T-helper 1 cell treated with Interleukin-12 subunit alpha and Interleukin-12 subunit beta and Interleukin-4 antibody, amounts not matched to agents 30 ng/mL and 1 ng/mL, for 36 hours (primary cell): ENCODE data around the gene CRYBG2. TPM values are rescaled to one million over a fixed set of nuclear protein-coding genes. Genes with fewer than 3 reads are reported as not detected.
"Not testable (repeated sequence)": the region's sequence is repeated elsewhere in the genome, so short reads cannot be mapped to it uniquely, and the experiment has no call there.

Source experiments
- intact Hi-C: fragments of 100-400 bp; cut with micrococcal nuclease; formaldehyde crosslinking; loops from one replicate; pipeline ENCODE4 v1.15.1; 2024
- total RNA-seq: library from RNA; stranded (reverse); gene quantifications from 2 replicates; pipeline ENCODE4 v1.2.3, GENCODE V29; 2022

Gene CRYBG2, protein sequence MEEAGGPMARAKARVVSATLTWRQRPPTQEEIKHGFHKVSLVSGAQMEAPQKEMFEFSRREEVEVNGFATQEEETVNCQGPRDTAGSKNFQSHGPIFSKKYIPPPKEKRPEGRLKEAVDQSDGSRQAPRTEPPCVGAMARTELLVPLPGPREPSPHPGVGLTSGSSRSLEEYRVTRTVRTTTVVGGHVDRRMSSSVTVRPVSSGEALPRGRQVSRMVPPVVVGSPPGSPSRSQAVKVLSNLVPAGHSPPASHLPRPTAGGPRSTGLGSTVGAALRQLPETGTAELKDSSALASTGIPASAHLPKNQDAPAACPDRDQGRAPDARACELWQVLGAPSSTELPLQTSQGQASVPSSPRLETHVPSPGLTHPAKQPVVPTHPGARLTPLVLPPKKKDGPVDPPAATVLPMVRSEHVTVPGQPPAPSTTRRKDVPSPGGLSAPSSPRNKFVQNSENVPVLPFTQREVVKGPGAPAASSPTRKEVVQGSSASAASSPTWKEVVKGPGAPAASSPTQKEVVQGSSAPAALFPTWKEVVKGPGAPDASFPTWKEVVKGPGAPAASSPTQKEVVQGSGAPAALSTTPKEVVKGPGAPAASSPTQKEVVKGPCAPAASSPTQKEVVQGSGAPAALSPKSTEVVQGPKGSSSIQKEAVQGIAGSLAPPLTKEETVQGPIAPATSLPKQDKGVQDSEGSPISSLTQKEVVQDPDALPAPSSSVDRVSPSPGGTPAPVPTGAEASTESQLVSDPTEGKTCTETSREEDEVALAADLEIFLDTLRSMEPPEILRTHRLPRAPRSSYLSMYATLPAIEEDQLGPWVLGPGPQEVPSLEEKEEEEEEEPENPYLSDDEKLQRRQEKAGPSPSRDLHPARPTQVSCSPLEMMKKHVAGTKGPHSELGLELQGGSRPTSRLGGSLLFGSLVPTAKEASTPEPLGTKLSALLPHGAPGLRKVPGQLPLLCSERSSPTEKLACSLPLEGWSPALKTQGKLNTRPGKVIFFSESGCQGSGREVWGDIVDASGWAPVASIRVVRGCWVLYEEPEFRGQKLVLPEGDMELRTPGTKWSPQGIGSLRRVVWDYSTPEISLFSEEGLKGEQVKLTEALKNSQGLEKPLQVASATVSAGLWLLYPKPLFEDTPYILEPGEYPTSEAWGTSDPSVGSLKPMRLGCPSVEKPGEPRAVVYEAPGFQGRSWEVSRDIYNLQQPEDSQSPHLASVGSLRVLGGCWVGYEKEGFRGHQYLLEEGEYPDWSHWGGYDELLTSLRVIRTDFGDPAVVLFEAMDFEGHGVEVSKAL (N-terminal part only)
- 3.8 and 4.2 TPM in 2 replicates for total RNA-seq

DNA sequence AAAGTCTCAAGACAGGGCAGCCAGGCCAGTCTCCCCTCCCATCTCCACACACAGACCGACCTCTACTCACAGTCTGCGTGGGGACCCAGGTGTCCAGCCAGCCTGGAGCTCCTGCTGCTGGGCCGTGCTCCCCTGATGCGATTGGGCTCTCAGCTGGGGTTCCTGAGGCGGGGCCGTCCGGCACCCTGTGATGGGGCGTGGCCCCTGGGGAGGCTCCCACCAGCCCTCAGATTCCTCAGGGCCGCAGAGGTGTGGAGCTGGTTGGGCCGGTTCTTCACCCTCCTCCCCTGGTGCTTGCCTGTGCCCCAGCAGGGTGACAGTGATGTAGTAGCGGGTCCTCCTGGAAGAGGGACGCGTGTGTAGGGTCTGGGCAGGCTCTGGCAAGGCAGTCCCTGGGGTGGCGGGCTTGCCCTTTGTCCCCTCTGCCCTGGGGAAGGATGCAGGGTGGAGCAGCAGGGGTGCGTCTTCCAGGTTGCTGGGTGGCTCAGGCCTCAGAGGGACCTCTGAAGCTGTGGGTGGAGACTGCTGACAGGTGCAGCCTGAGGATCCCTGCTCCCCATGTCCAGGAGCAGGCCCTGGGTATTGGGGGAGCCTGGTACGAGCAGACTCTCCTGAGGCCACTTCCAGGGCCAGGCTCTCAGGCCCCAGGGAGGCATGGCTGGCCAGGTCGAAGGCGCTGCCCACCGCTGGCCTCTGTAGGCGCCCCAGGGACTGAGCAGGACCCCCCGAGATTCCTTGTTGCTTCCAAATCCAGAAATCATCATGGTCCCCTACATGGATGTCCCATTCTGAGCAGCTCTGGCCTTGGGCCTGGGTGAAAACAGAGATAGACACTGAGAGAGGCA lies at the start of gene CRYBG2:
Gene CRYBG2 (minus strand): TSS at position 155 of the 845 bp plus-strand sequence. CDS start 7,473 bp downstream, outside the sequence.
- intact Hi-C loops = no loop called here

DNA sequence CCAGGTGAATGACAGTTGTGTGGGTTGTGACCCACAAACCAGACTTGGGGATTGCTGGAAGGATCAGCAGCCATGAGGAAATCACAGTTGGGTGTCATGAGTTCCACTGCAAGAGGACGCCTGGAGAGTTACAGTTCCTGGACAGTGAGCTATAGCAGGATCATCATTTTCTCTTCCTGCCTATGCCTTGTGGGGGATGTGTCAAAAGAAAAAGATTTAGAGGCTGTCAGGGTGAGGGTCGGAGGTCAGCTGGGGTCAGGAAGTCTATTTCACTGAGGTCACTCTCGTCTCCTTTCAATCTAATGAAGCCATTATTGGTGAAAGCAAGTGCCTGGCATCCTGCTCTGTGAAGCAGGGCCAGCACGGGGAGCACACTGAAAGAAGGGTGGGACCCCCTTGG lies 49.7 kb upstream of the CRYBG2 start:
- intact Hi-C loops = no loop called here

DNA sequence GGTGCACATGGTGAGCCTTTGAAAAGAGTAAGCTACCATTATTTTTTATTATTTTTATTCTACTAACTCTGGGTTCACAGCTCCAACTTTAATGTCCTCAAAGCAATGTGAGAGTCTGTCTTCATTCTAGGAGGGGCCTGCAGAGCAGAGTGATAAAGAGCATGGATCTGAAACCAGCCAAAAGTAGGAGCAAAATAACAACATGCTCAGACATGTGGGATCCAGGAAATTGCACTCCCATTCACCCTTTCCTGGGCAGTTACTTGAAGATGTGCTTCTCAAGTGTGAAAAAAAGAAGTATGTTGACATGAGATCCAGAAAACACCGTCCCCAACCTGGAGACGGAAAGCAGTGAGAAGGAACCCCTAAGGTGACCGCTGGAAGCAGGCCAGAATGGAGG lies 48.0 kb upstream of the CRYBG2 start:
- intact Hi-C loops = no loop called here

DNA sequence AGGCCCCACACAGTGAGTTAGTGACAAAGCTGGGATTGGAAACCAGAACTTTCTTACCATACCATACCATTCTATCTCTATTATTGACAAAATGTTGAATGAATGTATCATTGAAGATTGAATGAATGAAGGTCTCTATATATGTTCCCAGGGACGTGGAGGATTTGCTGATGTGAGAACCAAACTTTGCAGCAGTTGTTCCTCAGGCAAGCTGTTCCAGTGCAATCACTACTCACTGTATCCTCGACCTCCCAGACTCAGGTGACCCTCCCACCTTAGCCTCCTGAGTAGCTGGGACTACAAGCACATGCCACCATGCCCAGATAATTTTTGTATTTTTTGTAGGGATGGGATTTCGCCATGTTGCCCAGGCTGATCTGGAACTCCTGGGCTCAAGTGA lies 45.1 kb upstream of the CRYBG2 start:
- intact Hi-C loops = no loop called here

DNA sequence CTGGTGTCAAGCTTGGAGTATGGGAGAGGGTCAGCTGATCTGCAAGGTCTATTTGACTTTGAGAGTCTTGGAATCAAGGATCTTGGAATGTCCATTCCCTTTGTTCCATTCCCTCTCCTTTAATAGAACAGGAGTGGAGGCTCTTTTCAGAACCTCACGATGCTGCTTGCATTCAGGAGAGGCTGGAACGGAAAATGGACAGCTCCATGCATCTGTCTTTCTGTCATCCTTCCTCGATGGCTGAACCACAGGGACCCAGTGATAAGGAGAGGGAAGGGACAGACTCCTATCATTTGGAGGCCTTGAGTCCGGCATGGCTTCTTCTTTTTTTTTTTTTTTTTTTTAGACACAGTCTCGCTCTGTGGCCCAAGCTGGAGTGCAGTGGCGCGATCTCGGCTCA lies 41.8 kb upstream of the CRYBG2 start:
- intact Hi-C loops = loop anchor here (1.0 to 2.0 kb wide), 3 partner anchors 17 to 120 kb away; no protein-coding TSS in a partner anchor

DNA sequence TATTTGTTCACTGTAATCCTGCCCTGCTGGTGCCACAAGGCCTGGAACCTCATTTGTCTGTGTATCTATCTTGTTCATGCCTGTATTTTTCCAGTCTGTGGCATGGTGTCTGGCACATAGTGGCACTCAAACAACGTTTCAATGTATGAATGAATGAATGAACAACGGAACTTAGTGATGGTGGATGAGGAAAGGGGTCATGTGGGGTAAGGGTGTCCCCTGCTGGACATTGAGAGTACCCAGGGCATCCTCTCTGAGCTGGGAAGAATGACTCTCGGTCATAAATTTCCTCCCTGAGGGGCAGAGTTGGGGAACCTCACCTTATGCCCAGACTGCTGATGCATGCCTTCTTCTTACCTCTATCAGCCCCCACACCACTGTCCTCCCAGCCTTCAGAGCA lies 37.5 kb upstream of the CRYBG2 start:
- intact Hi-C loops = loop anchor here (1.0 to 2.0 kb wide), 9 partner anchors 28 to 287 kb away; partner anchors contain the start of genes CEP85 and ZNF593

DNA sequence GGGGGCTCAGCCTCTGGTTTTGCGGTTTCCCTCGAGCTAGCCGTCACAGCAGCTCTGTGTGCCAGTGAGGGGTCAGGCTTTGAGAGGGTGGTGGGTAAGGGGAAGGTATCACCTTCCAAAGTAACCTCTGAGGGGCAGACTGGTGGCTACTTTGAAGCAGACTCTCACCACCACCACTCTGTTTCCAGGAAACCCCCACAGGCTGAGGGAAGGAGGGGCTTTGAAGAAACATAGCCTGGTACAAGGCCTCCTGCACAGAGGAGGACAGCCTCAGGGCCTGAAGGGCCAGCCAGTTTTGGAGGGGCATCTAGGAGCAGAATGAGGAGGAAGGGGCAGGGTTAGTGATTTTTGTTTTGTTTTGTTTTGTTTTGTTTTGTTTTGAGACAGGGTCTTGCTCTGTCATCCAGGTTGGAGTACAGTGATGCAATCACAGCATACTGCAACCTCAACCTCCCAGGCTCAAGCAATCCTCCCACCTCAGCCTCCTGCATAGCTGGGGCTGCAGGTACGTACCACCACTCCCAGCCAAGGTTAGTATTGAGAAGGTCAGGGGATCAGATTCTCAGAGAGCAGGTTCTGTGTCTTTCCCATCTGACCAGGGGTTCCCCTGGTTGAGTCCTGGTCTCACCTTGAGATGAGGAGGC lies 35.8 kb upstream of the CRYBG2 start:
- intact Hi-C loops = loop anchor here (2.0 kb wide), 1 partner anchor 285 kb away; no protein-coding TSS in a partner anchor

DNA sequence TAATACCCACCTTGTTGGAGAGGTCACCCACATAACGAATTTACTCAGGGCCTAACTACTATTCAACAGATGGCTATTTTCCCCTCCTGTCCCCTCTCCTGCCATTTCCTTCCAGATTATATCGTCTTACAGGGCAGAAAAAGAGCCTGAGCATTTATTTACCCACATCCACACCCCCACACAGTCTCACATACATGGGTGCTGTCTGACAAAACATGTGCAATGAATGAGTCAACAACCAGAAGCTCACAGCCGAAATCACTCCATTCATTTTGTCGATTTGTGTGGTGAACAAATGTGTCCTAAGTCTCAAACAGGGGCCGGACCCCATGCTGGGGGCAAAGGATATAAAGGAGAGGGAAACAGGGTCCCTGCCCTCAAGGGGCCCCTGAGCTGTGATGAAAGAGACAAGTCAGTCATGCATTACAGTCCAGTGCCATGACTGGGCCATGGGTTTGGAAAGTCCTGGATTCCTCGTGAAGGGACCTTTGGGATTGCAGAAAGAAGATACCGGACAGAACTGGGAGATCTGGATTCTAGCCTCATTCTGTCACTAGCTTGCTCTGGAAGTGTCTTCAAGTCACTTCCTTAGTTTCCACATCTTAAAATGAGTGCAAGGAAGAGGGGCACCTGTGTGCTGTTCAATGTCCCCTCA lies 35.0 kb upstream of the CRYBG2 start:
- intact Hi-C loops = no loop called here

DNA sequence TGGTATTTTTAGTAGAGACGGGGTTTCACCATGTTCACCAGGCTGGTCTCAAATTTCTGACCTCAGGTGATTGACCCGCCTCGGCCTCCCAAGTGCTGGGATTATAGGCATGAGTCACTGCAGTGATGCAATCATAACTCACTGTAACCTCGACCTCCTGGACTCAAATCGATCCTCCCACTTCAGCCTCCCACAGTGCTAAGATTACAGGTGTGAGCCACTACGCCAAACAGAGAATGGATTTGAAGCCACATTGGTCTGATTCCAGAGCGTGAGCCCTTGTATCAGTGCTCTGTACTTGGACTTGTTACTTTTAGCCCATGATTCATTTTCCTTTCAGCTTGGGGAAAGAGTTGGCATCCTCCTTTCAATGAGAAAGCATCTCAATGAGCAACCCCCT lies 33.5 kb upstream of the CRYBG2 start:
- intact Hi-C loops = no loop called here

DNA sequence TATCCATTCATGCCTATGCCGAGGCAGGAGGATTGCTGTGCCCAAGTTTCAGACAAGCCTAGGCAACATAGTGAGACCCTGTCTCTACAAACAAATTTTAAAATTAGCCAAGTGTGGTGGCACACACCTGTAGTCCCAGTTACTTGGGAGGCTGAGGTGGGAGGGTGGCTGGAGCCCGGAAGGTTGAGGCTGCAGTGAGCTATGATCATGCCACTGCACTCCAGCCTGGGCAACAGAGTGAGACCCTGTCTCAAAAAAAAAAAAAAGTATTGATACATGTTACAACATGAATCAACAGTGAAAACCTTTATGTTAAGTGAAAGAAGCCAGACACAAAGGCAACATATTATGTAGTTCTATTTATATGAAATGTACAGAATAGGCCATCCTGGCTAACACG lies 31.1 kb upstream of the CRYBG2 start:
- intact Hi-C loops = not testable (repeated sequence)

DNA sequence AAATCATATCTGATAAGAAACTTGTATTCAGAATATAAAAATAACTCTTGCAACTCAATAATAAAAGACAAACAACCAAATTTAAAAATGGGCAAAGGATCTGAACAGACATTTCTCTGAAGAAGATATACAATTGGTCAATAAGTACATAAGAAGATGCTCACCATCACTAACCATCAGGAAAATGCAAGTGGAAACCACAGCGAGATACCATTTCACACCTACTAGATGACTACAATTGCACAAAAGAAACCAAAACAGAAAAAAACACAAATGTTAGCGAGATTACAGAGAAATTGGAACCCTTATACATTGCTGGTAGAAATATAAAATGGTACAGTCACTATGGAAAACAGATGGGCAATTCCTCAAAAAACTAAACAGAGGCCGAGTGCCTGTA lies 30.1 kb upstream of the CRYBG2 start:
- intact Hi-C loops = no loop called here

DNA sequence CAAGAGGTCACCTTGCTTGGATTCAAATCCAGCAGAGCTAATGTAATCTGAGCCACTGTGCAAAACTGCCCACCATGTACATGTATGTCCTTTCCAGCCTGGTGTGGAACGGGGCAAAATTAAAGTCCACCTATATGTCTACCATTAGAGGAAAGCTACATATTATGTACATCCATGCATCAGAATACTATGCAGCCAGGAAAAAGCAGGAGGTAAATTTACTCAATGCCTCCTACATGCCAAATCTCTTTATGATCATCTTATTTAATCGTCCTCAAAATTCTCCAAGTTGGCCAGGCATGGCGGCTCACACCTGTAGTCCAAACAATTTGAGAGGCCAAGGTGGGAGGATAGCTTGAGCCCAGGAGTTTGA lies 24.9 kb upstream of the CRYBG2 start:
- intact Hi-C loops = loop anchor here (1.0 to 2.0 kb wide), 7 partner anchors 16 to 92 kb away; partner anchors contain the start of gene DHDDS

DNA sequence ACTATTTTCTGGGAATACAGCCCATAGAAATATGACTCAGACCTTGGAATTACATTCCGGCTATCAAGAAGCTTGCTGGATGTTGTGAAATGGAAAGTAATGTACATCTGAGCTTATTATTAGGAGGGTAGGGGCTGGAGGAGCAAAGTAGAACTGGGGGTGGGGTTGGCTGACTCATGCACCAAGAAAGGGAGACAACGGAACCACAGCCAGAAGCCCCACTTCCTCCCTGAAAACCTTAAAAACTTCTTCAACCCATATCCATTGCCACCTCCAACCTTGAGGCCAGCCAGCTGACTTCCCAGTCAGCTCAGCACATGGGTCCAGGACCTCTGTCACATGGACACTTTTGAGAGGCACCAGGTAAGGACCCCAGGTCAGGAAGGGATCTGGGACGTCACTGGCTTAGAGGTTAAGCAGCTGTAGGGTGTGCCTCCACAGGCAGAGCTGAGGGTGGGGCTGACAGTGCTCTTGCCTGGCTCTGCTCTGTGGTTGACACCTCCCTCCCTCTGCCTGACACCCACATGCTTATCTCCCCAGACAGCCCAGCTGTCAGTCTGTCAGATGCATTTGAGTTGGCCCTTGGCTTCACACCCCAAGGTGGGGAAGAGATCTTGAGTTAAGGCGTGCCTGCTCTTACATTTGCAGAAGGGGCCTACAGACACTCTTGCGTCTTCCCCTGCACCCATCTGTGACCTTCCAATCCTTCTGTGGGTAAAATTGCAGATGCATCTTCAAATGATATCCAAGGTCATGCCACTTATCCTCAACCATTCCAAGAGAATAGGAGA lies 24.4 kb upstream of the CRYBG2 start:
- intact Hi-C loops = loop anchor here (1.0 to 2.0 kb wide), 7 partner anchors 15 to 91 kb away; partner anchors contain the start of gene DHDDS

DNA sequence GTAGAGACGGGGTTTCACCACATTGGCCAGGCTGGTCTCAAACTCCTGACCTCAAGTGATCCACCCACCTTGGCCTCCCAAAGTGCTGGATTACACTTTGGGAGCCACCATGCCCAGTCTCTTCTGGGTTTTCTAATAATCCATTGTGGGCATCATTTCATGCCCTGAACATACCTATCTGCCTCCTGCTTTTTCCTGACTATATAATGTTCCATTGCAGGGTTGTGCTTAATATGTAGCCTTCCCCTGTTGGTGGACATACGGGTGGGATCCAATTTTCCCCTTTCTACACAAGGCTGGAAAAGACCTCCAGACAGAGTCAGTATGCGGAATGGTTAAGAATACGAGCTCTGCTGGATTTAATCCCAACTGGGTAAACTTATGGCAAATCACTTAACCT lies 22.1 kb upstream of the CRYBG2 start:
- intact Hi-C loops = no loop called here

DNA sequence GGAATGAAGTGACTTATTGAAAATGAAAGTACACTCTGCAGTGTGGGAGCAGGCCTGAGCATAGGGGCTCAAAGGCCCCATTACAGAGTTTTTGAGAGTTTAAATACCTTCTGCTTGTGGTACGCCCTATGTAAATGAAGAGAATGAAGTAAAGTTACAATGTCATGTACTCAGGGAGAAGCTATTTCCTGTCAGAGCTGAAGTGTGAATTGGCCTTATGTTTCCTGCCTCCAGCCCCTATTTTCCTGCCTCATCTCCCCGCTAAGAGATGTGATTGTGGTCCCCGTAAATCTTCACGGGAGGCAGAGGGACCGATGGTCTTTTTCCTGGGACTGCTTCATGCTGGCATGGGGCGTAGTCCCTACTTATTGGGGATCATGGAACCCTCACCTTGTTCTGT lies 21.2 kb upstream of the CRYBG2 start:
- intact Hi-C loops = no loop called here

DNA sequence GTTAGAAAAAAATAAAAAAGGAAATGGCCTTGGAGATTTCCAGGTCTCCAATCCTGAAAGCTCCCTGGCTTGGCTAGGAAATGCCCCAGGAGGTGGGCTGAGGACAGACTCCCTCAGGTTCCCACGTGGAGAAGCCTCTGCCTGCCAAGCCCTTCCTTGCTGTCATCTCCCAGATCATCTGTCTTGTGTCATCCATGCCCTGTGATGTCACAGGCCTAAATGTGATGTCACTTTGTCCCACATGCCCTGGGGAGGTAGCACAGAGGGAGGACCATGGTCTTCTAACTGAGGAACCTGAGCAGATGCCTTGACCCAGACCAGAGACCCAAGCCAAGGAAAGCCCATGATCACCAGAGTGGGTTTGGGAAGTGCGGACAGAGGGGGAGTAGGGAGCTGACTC lies 20.4 kb upstream of the CRYBG2 start:
- intact Hi-C loops = not testable (repeated sequence)

DNA sequence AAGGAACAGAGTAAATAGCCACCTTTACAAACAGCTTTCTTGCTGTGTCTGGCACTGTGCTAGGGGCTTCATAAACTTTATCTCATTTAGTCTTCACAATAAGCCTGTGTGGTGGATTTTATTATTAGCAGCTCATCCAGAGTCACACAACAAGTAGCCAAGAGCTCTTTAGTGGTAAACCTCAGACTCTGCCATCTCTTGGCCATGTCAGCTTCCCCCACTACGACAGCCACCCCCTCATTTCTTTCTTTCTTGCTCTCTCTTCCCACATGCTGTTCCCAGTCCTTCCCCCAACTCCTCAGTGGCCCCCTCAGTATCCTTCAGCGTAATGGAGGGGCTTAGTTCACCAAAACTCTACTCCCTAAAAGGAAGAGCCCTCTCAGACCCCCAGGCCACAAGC lies 19.9 kb upstream of the CRYBG2 start:
- intact Hi-C loops = loop anchor here (1.0 kb wide), 1 partner anchor 37 kb away; no protein-coding TSS in a partner anchor

DNA sequence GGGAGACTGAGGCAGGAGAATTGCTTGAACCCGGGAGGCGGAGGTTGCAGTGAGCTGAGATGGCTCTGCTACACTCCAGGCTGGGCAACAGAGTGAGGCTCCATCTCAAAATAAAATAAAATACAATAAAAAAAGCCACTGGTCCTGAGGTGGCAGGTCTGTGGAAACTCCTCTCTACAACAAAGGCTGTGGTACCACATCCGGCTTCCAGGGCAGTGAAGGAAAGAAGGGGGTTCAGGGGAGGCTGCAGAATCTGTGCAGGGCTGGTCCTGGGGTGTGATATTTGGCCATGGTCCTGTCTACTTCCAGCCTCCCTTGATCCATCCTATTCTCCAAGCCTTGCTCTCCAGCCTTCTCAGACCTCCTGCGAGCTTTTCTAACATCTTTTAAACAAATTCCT lies 19.4 kb upstream of the CRYBG2 start:
- intact Hi-C loops = loop anchor here (1.0 kb wide), 1 partner anchor 37 kb away; no protein-coding TSS in a partner anchor
